Left ventricle myocardium inferior (tissue), 1 donor: ENCODE data around the gene C6orf47. TPM values are rescaled to one million over a fixed set of nuclear protein-coding genes. Genes with fewer than 3 reads are reported as not detected.

Experiments used
- DNase-seq: peaks from one replicate; pipeline ENCODE4 v3.0.0-alpha.2; 2020
- H3K27ac ChIP-seq: fragments of 200-600 bp; replicated peaks from 2 replicates; pipeline ENCODE4 v1.8.0; 2021
- H3K27me3 ChIP-seq: fragments of 200-600 bp; 2 replicates; pipeline ENCODE4 v1.8.0; 2021; ENCODE audit warnings: low read depth
- H3K36me3 ChIP-seq: fragments of 200-600 bp; 2 replicates; pipeline ENCODE4 v1.8.0; 2021
- H3K4me1 ChIP-seq: fragments of 200-600 bp; 2 replicates; pipeline ENCODE4 v1.8.0; 2021
- H3K4me3 ChIP-seq: fragments of 200-600 bp; 2 replicates; pipeline ENCODE4 v1.8.0; 2021; ENCODE audit warnings: mild to moderate bottlenecking, moderate library complexity
- H3K9me3 ChIP-seq: fragments of 200-600 bp; replicated peaks from 2 replicates; pipeline ENCODE4 v1.8.0; 2021
- intact Hi-C: fragments of 100-400 bp; cut with micrococcal nuclease; formaldehyde crosslinking; loops from one replicate; pipeline ENCODE4 v1.11.0; 2022
- total RNA-seq: library from RNA; stranded (reverse); fragmentation: NEBNext Ultra II Directional; extraction: Animal tissue kit (Norgen Biotek cat#: 25700); gene quantifications from one replicate; pipeline ENCODE4 v1.2.1, GENCODE V29; 2021
- TF ChIP-seq, protein P1 (sequence below): fragments of 200-600 bp; IDR thresholded peaks from 2 replicates; pipeline ENCODE4 v1.8.0; 2021; ENCODE audit warnings: antibody characterized with exemption, mild to moderate bottlenecking, borderline replicate concordance
- donor health status: DM: no; HTN: yes; CAD: no; lungs with severe emphysema.

Gene C6orf47
- total RNA-seq, 1 donor from 2014 or later = 16.9 TPM

DNA sequence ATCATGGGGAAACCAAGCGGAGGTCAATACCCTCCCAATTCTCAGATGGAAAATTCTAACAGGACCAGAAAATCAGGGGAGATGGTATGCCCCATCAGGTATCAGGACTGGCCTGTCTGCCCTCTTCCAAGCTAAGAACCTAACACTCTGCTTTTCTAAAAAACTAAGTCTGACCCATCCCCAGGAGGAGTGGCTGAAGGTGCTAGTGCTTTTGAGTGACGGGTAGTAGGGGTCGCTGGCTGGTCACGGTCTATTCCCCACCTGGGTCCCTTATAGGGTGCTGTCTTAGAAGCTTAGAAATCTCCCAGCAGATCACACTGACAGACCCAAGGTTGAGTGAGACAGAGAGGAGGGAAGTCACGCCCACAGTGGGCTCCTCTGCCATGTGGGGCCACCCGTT is 33.0 kb upstream of the C6orf47 start:
- H3K4me1 ChIP-seq = peaks cover 3% of the 10 kb centered on the region
- H3K9me3 ChIP-seq = no peaks in the 10 kb centered on the region
- peaks cover 91% of the 10 kb centered on the region for H3K36me3 ChIP-seq
- H3K27me3 ChIP-seq = no peaks in the 10 kb centered on the region
- no peak overlapping the region for H3K4me3 ChIP-seq
- TF ChIP-seq, protein P1, sequence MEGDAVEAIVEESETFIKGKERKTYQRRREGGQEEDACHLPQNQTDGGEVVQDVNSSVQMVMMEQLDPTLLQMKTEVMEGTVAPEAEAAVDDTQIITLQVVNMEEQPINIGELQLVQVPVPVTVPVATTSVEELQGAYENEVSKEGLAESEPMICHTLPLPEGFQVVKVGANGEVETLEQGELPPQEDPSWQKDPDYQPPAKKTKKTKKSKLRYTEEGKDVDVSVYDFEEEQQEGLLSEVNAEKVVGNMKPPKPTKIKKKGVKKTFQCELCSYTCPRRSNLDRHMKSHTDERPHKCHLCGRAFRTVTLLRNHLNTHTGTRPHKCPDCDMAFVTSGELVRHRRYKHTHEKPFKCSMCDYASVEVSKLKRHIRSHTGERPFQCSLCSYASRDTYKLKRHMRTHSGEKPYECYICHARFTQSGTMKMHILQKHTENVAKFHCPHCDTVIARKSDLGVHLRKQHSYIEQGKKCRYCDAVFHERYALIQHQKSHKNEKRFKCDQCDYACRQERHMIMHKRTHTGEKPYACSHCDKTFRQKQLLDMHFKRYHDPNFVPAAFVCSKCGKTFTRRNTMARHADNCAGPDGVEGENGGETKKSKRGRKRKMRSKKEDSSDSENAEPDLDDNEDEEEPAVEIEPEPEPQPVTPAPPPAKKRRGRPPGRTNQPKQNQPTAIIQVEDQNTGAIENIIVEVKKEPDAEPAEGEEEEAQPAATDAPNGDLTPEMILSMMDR = no peak
- H3K27ac ChIP-seq = no peak overlapping the region
- intact Hi-C loops = no loop called here
- no peak for DNase-seq

DNA sequence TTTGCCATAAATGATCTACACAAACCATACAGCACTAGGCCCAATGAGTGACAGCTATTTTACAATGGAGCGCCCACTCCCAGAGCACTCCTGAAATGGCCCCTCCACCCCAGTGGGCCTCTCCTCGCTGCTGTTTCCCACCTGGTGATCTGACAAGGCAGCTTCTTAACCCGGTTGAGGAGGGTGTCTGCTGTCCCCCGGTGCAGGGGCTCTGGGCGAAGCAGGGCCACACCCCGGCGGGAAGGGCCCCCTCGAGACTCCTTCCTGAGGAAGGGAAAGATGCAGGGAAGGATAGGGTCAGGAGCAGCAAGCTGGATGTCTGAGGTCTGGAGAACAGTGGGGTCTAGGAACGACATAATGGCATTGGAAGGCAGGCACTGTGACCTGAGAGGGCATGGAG is 32.3 kb upstream of the C6orf47 start:
- H3K36me3 ChIP-seq = peaks cover 96% of the 10 kb centered on the region
- intact Hi-C loops = no loop called here
- no peaks in the 10 kb centered on the region for H3K4me1 ChIP-seq
- no peak for DNase-seq
- TF ChIP-seq, protein P1 = no peak
- no peak overlapping the region for H3K4me3 ChIP-seq
- no peaks in the 10 kb centered on the region for H3K9me3 ChIP-seq
- no peaks in the 10 kb centered on the region for H3K27me3 ChIP-seq
- no peak overlapping the region for H3K27ac ChIP-seq

DNA sequence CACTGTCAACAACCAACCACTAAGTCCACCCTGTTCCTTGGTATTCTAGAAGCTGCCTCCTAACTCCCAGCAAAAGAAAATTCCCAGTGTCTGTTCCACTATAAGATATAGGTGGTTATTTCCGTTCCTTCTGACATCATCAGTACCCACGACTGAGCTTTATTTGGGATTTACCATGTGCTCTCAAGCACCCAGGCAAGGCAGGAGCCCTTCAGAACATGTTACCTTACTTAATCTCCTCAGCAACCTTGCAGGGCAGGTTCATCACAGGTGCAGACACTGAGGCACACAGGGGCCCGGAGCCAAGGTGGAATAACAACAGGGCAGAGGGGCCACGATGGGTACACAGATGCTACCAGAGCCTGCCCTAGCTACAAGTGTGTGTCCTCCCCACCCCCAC is 31.8 kb upstream of the C6orf47 start:
- no peaks in the 10 kb centered on the region for H3K4me1 ChIP-seq
- no peaks in the 10 kb centered on the region for H3K9me3 ChIP-seq
- DNase-seq = no peak
- H3K27me3 ChIP-seq = no peaks in the 10 kb centered on the region
- TF ChIP-seq, protein P1 = no peak
- H3K27ac ChIP-seq = no peak overlapping the region
- peaks cover 99% of the 10 kb centered on the region for H3K36me3 ChIP-seq
- intact Hi-C loops = no loop called here
- H3K4me3 ChIP-seq = no peak overlapping the region

DNA sequence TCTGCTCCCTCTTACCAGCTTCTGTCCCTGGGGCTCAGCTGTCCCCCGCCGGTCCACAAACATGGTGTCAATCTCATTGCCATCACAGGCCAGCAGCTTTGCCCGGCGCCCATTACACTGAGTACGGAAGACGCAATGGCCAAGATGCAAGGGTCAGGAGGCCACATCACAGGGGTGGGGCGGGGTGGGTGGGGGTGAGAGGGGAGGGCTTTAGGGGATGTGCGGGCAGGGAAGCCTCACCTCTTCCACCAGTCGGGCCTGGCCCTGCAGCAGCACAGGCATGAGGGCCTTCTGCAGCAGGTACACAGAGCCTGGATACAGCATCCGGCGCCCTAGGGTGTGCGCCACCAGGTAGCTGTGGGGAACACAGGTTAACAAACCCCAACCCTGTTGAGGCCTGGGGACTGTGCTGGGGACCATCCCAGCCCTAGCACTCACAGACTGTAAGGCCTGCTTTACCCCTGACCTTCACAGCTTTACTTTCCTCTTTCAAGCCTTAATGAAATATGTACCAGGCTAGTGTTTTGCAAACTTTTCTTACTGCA is 31.1 kb upstream of the C6orf47 start:
- peaks cover 99% of the 10 kb centered on the region for H3K36me3 ChIP-seq
- TF ChIP-seq, protein P1 = no peak
- H3K4me1 ChIP-seq = no peaks in the 10 kb centered on the region
- no peak overlapping the region for H3K27ac ChIP-seq
- intact Hi-C loops = no loop called here
- no peak for DNase-seq
- H3K27me3 ChIP-seq = no peaks in the 10 kb centered on the region
- H3K9me3 ChIP-seq = no peaks in the 10 kb centered on the region
- no peak overlapping the region for H3K4me3 ChIP-seq

DNA sequence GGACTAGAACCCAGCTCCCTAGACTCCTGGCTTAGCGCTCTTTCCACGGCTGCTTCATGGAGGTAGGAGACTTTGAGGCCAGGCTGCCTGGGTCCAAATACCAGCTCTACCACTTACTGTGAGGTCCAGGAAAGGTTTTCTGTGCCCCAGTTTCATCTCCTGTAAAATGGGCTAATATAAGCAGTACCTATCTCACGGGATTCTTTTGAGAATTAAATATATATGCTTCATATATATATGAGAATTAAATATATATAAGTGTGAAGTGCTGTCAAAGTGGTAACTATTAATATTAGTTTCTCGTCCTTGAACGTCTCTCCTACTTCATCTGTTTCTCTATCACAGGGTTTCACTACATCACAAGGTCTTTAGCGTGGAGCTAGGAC is 30.5 kb upstream of the C6orf47 start:
- H3K4me1 ChIP-seq = no peaks in the 10 kb centered on the region
- H3K36me3 ChIP-seq = peaks cover 99% of the 10 kb centered on the region
- no peak overlapping the region for H3K4me3 ChIP-seq
- no peak for DNase-seq
- H3K27ac ChIP-seq = no peak overlapping the region
- intact Hi-C loops = no loop called here
- H3K9me3 ChIP-seq = no peaks in the 10 kb centered on the region
- TF ChIP-seq, protein P1 = no peak
- no peaks in the 10 kb centered on the region for H3K27me3 ChIP-seq
